ENCODE data around the gene SLC30A1.
"Not testable (repeated sequence)": the region's sequence is repeated elsewhere in the genome, so short reads cannot be mapped to it uniquely, and the experiment has no call there.

The SLC30A1 gene

DNA sequence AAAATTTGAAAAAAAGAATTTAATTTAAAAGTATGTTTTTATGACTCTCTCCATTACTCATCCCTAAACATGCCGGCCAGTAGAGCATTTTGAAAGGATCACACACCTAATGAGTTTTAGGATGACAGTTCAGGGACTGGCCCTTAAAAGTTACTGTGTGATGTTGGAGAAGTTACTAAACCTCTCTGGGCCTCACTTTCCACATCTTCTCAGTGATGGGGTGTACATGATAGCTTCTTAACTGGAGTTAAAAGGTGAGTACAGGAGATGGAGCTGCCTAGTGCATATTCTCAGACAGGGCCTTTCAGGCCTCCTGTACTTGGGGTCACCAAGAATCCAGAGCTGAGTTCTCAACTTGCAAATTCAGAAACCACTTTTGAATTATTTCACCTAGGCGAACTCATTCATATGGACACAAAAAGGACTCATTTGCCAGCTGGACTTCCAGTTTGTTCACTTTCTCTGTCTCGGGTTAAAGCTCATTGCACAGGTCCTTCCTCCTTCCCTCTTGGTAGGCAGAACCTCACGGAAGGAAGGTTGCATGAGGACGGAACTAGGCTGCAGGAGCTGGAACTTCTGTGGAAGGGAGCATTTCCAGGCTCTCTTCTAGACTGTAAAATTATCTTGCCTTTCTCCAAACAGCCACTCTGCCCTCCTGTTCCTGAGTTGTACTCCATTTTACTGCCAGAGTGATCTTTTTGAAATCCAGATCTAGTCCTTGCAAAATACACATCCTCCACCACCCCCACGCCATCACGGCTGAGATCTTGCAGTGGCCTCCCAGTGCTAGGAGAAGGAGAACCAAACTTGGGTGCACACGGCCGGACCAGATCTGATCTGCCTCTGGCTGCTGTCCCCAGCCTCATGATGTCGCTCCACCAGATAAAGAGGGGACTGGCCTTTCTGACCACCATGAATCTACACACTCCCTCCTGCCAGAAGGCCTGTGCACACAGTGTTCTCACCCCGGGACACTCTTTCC, 4.3 kb upstream of the SLC30A1 start:
- no peak for DNase-seq
- no peak for ATAC-seq

DNA sequence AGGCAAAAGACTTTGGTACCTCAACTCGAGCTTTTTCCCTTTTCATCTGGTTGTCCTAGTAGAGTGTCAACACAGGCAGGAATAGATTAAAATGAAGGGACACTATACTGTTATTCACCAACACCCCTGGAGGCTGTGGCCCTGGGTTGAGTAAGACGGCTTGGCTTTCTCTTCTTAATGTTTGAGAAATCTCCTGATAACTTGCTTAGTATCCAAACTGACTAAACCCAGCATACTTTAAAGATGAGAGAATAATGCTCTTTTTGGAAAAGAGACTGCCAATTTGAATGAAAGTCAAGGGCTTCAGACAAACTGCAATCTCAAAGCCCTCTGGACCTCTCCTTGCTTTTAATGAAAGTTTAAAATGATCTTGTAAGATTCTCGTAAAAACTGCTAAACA, 2.6 kb upstream of the SLC30A1 start:
- DNase-seq (no peak), ATAC-seq (no peak)

DNA sequence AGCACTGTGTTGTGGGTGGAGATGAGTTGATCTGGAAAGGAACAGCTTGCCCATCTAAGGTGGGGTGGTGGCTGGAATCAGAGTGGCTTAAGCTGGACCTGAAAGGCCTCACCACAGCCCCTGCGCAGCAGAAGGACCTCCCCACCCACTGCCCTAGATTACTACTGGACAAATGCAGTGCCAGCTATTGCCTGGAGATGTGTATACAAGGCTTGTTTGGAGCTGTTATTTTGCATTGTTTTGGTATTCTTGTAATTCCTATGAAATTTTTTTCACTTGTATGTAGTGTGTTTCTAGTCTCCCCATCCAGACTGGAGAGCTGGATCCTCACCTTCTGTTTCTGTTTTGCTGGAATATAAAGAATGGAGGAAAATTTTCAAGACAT, 1.3 kb upstream of the SLC30A1 start:
- no peak for ATAC-seq
- DNase-seq, result no peak

DNA sequence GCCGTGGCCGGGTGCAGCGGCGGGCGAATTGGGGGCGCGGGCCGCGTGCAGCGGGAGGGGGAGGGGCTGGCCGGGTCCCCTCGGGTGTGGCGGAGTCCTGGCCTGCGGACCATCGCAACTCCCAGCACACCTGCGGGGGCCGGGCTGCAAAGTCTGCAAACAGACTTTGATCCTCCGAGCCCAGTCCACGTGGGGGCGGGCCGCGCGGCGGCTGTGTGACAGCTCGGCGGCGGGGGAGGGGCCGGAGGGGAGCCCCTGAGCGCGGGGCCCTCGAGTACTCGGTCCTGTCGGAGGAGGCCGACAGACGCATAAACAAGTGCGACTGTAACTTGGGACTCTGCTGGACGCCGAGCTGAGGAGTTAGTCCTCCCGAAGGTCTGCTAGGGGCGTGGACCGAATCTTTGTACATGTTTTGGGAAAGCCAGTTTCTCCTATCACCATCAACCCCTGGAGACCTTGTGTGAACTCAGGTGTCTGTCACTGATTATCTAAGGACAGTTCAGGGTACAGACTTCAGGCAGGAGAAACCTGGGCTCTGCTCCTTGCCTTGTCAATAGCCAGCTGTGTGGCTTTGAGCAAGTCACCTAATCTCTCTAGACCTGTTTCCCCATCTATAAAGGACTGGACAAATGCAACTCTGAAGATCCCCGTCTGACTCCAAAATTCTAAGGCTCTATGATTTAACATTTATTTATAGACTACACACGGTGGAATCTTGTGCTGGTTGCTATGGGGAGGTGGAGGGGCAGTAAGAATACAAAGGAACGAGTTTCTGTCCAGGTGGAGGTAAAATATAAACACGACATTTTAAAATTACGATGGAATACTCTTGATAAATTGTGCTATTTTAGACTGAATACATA, 710 bp upstream of the SLC30A1 start:
- DNase-seq, result no peak

DNA sequence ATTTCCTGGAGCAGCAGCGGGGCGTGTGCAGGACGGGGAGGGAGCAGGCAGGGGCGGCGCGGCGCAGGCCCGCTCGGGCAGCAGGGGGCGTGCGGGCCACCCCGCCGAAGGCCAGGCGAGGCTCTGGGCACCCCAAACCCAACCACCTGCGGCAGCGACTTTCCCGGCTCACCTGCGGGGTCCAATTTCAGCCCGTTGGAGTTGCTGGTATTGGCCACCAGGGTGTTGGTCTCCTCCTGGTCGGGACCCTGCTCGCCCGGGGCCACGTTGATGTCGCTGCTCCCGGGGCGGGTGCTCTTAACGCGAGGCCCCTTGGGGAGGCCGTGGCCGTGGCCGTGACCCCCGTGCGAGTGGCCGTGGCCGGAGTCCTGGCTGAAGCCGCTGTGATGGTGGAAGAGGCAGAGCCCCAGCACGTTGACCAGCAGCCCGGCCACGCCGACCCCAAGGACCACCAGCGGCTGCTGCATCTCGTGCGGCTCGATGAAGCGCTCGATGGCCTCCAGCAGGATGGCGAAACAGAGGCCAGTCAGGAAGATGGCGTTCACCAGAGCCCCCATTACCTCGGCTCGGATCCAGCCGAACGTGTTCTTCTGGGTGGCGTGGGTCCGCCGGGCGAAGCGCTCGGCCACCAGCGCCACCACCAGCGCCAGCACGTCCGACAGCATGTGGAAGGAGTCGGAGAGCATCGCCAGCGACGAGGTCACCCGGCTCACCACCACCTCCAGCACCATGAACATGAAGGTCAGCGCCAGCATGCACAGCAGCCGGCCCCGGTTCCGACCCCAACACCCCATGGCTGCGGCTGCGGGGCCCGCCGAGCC, 932 bp downstream of the SLC30A1 start:
- DNase-seq (peak; percentile 81), ATAC-seq (peak; percentile 58)

More for the DNA sequence above, 710 bp upstream of the SLC30A1 start:
- ATAC-seq, result peak; percentile 55

DNA sequence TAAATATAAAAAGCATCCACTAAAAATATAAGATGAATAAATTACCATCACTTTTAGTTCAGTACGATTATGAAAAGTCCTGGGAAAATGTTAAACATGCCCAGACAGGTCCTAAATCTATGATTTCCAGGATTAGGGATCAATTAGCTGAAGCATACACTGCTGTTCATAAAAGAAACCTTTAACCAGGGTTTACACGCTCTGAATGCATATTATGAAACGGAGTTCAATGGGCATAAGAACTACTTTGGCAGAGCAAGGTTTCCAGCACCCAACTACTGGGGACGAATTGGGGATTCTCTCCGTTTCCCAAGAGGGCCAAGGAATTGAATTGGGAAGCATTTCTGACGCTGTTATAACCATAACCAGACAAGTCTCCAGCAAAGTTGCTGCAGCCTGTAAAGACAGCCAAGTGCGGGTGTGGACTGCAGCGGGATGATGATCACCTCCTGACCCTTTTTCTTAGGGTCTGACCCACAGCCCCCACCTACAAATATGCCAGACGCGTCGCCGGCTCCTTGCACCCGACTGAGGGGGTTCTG, 1.6 kb downstream of the SLC30A1 start:
- DNase-seq (no peak), ATAC-seq (no peak)

DNA sequence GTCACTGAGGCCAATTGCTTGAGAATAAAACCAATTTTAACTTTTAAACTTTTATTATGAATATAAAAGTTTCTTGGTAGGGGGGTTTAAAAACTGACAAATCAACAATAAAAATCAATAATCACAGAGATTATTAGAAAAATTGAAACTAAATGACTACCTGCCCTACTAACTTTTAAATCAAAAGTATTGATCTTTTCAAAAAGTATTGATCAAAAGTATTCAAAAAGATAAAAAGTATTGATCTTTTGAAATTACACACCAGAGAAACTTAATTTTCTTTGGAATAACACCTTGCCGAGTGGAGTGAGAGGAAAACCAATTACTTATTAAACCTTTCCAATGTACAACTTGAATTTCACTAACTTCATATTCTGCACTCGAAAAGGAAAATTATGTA, 2.2 kb downstream of the SLC30A1 start:
- no peak for ATAC-seq
- DNase-seq, result no peak

DNA sequence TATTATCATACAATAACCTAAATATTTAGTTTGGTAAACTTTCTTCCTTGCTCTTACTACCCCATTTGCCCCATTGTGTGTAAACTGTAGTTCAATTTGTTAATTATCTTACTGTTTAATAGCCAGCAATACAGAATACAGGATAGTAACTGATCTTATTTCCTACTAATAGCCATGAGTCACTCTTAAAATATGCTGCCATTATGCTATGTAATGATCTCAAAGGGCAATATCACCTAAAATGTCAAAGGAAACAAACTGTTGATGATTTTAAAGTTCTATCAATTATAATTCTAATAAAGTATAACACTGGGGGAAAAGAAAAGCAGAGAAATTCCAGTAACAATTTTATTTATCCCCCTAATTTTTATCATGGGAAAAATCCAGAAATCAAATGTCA, 4.3 kb downstream of the SLC30A1 start:
- ATAC-seq (no peak), DNase-seq (no peak)

DNA sequence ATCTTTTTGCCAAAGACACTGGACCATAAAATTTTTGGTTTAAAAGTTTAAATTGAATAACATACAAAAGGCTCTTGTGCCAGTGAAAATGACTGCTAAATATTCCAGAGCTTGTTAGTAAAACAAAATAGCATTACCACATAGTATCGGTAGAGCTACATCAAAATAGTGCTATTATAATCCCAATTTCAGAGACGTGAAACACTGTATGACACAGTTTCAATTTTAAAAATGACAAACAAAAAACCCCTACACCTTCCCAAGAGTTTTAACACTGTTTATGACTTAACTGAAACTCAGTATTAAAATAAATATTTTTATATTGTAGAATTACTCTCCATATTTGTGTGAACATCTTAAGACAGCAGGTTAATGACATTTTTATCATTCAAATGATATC, 7.0 kb downstream of the SLC30A1 start:
- no peak for ATAC-seq
- DNase-seq, result no peak

DNA sequence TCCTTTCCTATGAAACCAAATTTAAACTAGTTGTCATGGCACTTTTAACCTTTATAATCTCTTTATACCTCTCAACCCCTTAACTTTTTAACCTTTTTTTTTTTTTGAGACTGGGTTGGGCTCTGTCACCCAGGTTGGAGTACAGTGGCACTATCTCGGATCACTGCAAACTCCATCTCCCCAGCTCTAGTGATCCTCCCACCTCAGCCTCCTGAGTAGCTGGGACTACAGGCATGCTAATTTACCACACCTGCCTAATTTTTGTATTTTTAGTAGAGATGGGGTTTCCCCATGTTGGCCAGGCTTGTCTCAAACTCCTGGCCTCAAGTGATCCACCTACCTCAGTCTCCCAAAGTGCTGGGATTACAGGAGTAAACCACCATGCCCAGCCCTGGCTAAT, 8.6 kb downstream of the SLC30A1 start:
- not testable (repeated sequence) for DNase-seq, ATAC-seq

DNA sequence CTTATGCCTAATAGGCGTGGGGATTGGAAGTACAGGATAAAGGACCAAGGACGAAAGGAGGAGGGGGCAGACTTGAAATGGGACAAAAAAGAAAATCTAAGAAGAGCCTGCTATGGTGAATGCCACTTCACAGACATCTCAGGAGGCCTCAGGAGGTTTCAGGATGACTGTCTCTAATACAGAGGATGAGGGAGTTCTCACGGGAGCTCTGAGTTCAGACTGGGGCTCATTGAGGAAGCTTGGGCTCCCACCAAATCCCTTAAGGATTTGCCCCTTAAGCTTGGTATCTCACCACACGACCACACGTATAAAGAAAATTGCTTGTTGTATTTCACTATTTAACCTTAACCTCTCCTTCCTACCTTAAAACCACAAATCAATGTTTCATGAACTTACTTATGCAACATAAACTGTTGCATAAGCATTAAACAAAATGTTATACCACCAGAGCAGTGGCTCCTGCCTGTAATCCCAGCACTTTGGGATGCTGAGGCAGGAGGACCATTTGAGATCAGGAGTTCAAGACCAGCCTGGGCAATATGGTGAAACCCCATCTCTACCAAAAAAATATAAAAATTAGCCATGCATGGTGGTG, 12.4 kb downstream of the SLC30A1 start:
- DNase-seq (no peak), ATAC-seq (peak; percentile 57)

DNA sequence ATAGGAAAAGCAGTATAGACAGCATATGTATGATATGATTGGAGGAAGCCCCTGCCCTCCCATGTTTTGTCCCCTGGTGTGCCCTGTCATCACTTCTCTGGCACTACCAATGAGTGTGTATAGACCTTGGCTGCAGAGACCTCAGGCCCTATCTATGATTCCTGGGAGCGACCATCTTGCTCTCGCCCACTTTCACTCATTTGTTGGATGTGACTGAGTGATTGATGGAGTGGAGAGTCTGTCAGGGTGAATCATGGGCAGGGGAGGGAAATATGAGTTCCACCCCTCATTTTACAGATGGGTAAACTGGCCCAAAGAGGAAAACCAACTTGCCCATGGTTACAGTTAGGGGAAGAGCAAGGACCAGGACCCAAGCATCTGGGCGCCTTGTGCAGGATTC, 14.9 kb downstream of the SLC30A1 start:
- DNase-seq (no peak), ATAC-seq (no peak)

DNA sequence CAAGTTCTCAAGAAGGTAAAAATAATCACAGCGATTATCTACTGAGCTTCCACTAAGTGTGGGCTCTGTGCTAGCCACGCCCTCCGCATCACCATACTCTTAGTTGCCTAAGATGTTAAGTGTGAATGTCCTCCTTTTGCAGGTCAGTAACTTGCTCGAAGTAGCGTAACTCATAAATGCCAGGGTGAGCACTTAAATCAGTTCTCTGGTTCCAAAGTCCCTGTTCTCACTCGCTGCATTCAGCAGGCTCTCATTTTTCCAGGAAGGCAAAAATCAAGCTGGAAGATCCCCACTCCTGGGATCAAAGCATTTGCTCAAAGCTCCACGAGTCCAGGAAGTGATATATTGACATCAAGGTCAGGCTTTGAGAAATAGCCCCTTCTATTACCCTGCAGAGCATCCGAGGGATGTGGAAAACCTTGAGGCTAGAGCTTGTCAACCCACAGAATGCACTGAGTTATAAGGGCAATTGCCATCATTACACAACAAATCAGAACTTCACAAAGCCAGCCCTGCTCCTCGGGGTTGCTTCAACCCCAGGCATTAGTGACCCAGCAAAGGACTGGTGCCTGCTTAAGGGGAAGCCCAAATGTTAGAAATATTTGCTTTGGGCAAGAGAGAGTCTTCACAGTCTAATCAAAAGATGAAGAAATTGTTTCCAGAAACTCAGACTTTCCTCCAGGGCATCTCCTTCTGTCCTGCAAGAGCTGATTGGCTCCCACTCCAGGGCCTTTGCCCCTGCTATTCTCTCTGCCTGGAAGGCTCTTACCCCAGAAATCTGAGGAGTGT, 19.5 kb downstream of the SLC30A1 start:
- ATAC-seq (no peak), DNase-seq (no peak)

DNA sequence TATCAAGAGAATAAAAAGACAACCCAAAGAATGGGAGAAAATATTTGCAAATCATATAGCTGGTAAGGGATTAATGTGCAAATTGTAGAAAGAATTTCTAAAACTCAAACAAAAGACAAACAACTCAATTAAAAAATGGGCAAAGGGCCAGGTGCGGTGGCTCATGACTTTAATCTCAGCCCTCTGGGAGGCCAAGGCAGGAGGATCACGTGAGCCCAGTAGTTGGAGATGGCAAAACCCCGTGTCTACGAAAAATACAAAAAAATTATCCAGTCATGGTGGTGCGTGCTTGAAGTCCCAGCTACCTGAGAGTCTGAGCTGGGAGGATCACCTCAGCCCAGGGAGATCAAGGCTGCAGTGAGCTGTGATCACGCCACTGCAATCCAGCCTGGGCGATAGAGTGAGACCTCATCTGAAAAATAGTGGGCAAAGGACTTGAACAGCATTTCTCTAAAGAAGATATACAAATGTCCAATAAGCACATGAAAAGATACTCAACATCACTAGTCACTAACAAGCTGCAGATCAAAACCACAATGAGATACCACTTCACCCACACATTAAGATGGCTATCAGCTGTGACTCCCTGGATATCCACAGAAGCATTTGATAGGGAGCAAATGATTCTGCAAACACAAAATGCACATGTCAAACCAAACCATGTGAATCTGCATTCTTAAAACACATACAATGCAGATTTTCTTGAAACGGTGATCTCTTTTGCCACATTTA, 20.9 kb downstream of the SLC30A1 start:
- DNase-seq, result no peak
- ATAC-seq, result no peak

DNA sequence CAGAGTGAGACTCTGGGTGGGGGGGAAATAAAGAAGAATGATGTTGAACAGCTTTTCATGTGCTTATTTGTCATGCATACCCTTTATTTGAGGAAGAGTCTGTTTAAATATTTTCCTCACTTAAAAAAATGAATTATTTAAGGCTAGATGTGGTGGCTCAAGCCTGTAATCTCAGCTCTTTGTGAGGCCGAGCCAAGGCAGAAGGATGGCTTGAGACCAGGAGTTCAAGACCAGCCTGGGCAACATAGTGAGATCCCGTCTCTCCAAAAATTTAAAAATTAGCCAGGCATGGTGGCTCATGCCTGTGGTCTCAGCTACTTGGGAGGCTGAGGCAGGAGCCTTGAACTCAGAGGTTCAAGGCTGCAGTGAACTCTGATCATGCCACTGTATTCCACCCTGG, 25.4 kb downstream of the SLC30A1 start:
- no peak for ATAC-seq
- DNase-seq, result no peak

DNA sequence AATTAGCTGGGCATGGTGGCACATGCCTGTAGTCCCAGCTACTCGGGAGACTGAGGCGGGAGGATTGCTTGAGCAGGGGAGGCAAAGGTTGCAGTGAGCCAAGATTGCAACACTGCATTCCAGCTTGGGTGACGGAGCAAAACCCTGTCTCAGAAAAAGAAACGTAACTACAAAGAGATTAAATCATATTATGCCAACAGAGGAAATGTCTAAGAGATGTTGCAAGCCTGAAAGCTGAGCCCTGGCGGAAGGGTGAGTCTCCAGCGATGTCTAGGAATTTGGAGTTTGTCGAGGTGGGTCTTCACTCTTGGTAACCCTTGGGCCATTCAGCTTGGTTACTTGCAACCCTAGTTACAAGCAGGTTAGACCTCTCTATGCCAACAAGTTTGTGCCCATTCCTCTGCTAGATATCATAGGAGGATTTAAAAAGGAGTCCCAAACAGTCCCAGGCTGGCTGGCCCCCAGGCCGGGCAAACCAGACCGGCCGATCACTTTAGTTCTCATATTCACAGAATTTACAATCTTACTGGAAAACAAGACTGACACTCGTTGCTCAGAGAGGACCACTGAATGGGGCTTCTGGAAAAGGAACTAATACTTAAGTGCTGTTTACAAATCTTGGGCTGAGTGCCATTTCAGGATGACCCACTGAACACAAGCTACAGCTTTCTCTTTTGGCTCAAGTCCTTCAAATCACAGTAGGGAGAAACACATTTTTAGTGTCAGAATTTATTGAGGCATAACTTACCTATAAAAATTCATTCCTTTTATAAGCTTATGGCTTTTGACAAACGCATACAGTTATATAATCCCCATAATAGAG, 27.1 kb downstream of the SLC30A1 start:
- DNase-seq, result no peak
- no peak for ATAC-seq

DNA sequence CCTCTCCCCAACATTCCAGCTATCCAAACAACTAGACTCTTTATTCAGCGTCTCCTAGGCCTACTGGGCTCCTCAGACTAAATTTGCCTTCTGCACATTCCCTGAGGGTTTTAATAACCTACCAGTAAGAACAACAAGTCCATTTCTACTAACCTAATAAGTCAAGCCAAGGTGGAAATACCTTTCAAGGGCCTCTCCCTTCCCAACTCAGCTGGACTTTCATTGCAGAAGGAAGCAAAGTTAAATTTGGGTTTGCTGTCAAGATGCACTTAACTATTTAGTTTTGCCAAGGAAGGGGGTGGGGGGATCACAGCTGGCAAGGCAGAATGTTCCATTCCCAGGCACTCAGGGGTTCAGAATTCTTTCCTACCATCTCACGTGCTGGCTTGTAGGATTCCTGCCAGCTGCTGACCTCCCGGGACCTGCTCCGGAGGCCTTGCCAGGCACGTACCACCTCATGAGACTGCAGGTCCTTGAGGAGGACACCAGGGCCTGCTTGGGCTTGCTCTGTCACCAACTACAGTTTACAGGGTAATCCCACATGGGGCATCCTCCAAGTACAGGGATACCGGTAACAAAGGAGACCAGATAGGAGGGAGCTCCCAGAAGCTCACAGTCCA, 29.8 kb downstream of the SLC30A1 start:
- ATAC-seq, result no peak
- DNase-seq, result no peak

DNA sequence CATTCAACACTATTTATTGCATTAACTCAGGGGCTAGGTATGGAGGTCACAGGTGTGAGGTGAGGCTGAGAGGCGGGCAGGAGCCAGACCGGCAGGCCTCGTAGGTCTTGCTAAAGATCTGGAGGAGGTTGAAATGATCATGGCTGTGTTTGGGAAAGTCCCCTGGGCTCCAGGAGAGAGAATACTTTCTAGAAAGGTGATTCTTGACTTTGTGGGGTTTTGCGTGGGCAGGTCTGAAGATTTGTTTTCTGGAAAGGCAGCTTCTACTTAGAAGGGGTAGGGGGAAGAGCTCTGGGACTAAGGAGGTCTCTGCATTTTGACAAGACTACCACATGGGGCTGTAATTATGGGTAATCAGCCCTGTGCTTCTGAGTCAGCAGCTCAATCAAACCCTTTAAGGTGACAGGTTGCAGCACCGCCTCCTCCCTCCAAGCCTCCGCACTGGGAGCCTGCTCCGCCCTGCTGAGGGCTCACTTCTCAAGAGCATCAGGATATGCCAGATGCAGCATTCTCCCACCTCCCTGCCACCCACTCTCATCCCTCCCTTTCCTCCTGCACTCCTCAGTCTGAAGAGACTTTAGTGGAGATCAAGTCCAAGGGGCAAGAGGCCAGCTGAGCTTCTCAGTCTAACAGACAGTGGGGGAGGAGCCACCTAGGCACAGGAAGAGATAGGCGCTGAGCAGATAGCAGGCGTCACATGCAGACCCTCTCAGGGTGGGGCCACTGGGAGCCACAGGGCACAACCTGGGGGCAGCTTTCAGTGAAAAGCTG, 30.5 kb downstream of the SLC30A1 start:
- ATAC-seq (no peak), DNase-seq (no peak)
